K562 (cell line): ENCODE measurements around the gene ZNF180. TPM values are rescaled to one million over a fixed set of nuclear protein-coding genes. Genes with fewer than 3 reads are reported as not detected.
A peak's percentile ranks its signal among the peaks of the same experiment; 100 is the strongest.

Experiments
- ATAC-seq: fragments of 200-7000 bp; cut with Tn5 transposase; 3 replicates; pipeline ENCODE4 v1.9.1; 2020; ENCODE audit warnings: moderate library complexity
- BruUV-seq: library from RNA; stranded (reverse); fragments of 400-500 nt; replicated peaks from 2 replicates; lab custom pipeline; 2021; lab: Mats Ljungman, UMichigan
- CTCF ChIA-PET: fragments of 300-600 bp; formaldehyde crosslinking; extraction: SDS; loops from one replicate; lab custom pipeline; 2021; ENCODE audit warnings: low intra/inter-chr PET ratio; lab: Yijun Ruan, JAX
- POLR2A ChIA-PET: fragments of 300-600, 350-650 bp; sonication (Branson Sonifier 250); formaldehyde crosslinking; extraction: SDS; loops from one replicate; lab custom pipeline; 2021; ENCODE audit warnings: antibody characterized with exemption, inconsistent platforms; lab: Yijun Ruan, JAX
- DNase-seq, 4 experiments: peaks; one replicate each; pipeline versions ENCODE4 v3.0.0 to v3.0.0-alpha.2; 2011 to 2018; ENCODE audit warnings: low spot score in 3 of 4, mixed read lengths in 3 of 4; ENCODE audit errors: extremely low read depth in 1 of 4
- FAIRE-seq: peaks from 2 replicates; lab custom pipeline; 2011; peaks lifted over from hg19 to GRCh38; lab: Jason Lieb, UNC
- H2AFZ ChIP-seq: 2 replicates; pipeline ENCODE4 v1.6.0; 2011; ENCODE audit warnings: low read depth, low read length, control low read depth, inconsistent platforms
- H3K27ac ChIP-seq: fragments of 200-600 bp; 3 replicates; pipeline ENCODE4 v1.8.0; 2011; ENCODE audit warnings: low read depth, mild to moderate bottlenecking, control low read depth, inconsistent platforms, low read length, moderate library complexity, mixed read lengths; ENCODE audit errors: extremely low read depth
- H3K27me3 ChIP-seq, 2 experiments: fragments of 300-600 bp in 1 of 2; 2 replicates in 1 of 2; 3 replicates in 1 of 2; pipeline versions ENCODE4 v1.6.0 to v1.8.0; 2011; ENCODE audit warnings: inconsistent platforms in 2 of 2, low read length in 2 of 2, mild to moderate bottlenecking in 1 of 2, mixed read lengths in 1 of 2, moderate library complexity in 1 of 2; ENCODE audit not compliant: control insufficient read depth in 2 of 2, insufficient read depth in 2 of 2
- H3K36me3 ChIP-seq: fragments of 300-600 bp; 3 replicates; pipeline ENCODE4 v1.8.0; 2011; ENCODE audit warnings: mild to moderate bottlenecking, low read length, inconsistent platforms; ENCODE audit not compliant: control insufficient read depth, insufficient read depth
- H3K4me1 ChIP-seq, 2 experiments: fragments of 200-600 bp in 1 of 2; replicated peaks in 1 of 2; 2 replicates in 1 of 2; 3 replicates in 1 of 2; pipeline versions ENCODE4 v1.5.1 to v1.8.0; 2011; ENCODE audit warnings: inconsistent platforms in 2 of 2, low read length in 2 of 2, mild to moderate bottlenecking in 1 of 2, mixed read lengths in 1 of 2, moderate library complexity in 1 of 2; ENCODE audit not compliant: control insufficient read depth in 2 of 2, insufficient read depth in 2 of 2
- H3K4me2 ChIP-seq: 2 replicates; pipeline ENCODE4 v1.6.1; 2011; ENCODE audit warnings: low read length, control low read depth, inconsistent platforms, mixed read lengths; ENCODE audit not compliant: insufficient read depth
- H3K4me3 ChIP-seq: fragments of 200-600 bp; sonication (generic), shearing (Covaris generic); 2 replicates; pipeline ENCODE4 v1.5.1; 2016; ENCODE audit warnings: control low read depth, inconsistent platforms
- H3K79me2 ChIP-seq: fragments of 200-600 bp; 3 replicates; pipeline ENCODE4 v1.8.0; 2011; ENCODE audit warnings: low read length, inconsistent platforms; ENCODE audit not compliant: control insufficient read depth, insufficient read depth
- H3K9ac ChIP-seq, 2 experiments: 2 replicates each; pipeline versions ENCODE4 v1.6.0 to v1.6.1; 2011; ENCODE audit warnings: low read depth in 2 of 2, low read length in 2 of 2, control low read depth in 1 of 2, inconsistent platforms in 1 of 2, mild to moderate bottlenecking in 1 of 2, mixed read lengths in 1 of 2; ENCODE audit not compliant: insufficient read depth in 1 of 2
- H3K9me1 ChIP-seq: one replicate; pipeline ENCODE4 v1.6.0; 2011; ENCODE audit warnings: inconsistent platforms, mild to moderate bottlenecking, low read length, moderate library complexity; ENCODE audit not compliant: control insufficient read depth, insufficient read depth
- H3K9me3 ChIP-seq: replicated peaks from 2 replicates; pipeline ENCODE4 v1.5.1; 2011; ENCODE audit warnings: low read depth, low read length, inconsistent platforms; ENCODE audit not compliant: control insufficient read depth, insufficient read depth
- H4K20me1 ChIP-seq: replicated peaks from 2 replicates; pipeline ENCODE4 v1.6.1; 2011; ENCODE audit warnings: low read length, inconsistent platforms, mixed read lengths; ENCODE audit not compliant: control insufficient read depth, insufficient read depth
- ELF4 ChIP-seq: fragments of 450-650 bp; formaldehyde crosslinking; IDR thresholded peaks from 2 replicates; pipeline ENCODE4 v1.4.0; 2022; ENCODE audit warnings: missing genetic modification characterization
- PRPF4 ChIP-seq: fragments of 200-400 bp; formaldehyde crosslinking; IDR thresholded peaks from one replicate; pipeline ENCODE4 v1.6.1; 2017; ENCODE audit warnings: low read length, low read depth, mild to moderate bottlenecking; ENCODE audit not compliant: insufficient read depth, poor library complexity, severe bottlenecking
- ZBTB26 ChIP-seq: fragments of 450-650 bp; formaldehyde crosslinking; IDR thresholded peaks from 2 replicates; pipeline ENCODE4 v1.4.0; 2022; ENCODE audit warnings: missing genetic modification characterization
- ZNF696 ChIP-seq: fragments of 250-450 bp; sonication (Bioruptor Pico); conservative IDR thresholded peaks from 2 replicates; pipeline ENCODE4 v1.4.0; 2020; ENCODE audit warnings: mild to moderate bottlenecking, moderate library complexity
- ZNF780A ChIP-seq: fragments of 250-450 bp; sonication (Bioruptor Pico); IDR thresholded peaks from 2 replicates; pipeline ENCODE4 v1.5.0; 2021; ENCODE audit warnings: mild to moderate bottlenecking
- WGBS: fragments of 100-300 bp; shearing (Covaris generic); methylation state at CpG from one replicate; pipeline ENCODE4 v1.1.6; 2016; ENCODE audit warnings: low coverage, mixed read lengths; ENCODE audit not compliant: insufficient coverage; ENCODE audit errors: missing lambda C conversion rate; 5-methylcytosine and 5-hydroxymethylcytosine counted together
- in situ Hi-C: fragments of 300-500 bp; cut with MboI; formaldehyde crosslinking; loops from 4 replicates; pipeline ENCODE4 v1.15.0; 2018; ENCODE audit warnings: inconsistent platforms, mixed read lengths
- intact Hi-C: fragments of 100-400 bp; cut with micrococcal nuclease; formaldehyde crosslinking; loops from 2 replicates; pipeline ENCODE4 v1.14.2; 2022
- polyA plus RNA-seq, 8 experiments: library from polyadenylated mRNA; depleted of rRNA in 4 of 8; stranded (reverse) in 5 of 8; unstranded in 3 of 8; fragments of >200 nt; fragmentation: Nextera tagmentation in 2 of 8; fragmentation: Illumina TruSeq in 1 of 8; extraction: Ambion mirVana in 2 of 8; extraction: Trizol in 1 of 8; gene quantifications; 2 replicates each; pipeline versions ENCODE4 v1.2.1 to v1.2.3, GENCODE V29; 2011 to 2014; ENCODE audit warnings: inconsistent platforms in 1 of 8, missing spikeins in 1 of 8
- total RNA-seq, 7 experiments: library from RNA; depleted of rRNA in 6 of 7; stranded (reverse); fragments of >200 nt in 6 of 7; fragmentation: Illumina TruSeq in 2 of 7; extraction: Trizol in 2 of 7; gene quantifications; 2 replicates each; pipeline versions ENCODE4 v1.2.1 to v1.2.3, GENCODE V29; 2011 to 2021; ENCODE audit warnings: low replicate concordance in 1 of 7

ZNF180 gene
- total and polyA plus RNA-seq, 9 of the 15 experiments (the other 6 are each of a cell fraction or from before 2014, with no cell fraction given): 1.8 to 8.7 (median 5.9) TPM

DNA sequence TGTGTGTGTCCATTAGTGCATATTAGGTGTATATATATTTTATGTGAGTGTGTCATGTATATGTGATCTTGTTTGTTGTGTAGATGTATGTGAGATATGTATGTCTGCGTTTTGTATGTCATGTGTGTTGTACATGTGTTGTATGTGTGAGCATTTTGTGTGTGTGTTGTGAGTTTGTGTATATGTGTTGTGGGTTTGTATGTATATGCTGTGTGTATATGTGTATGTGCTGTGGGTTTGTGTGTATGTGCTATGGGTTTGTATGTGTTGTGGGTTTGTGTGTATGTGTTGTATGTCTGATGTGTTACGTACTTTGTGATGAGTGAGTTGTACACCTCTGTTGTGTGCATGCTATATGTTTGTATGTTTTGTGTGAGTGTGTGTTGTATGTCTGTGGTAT lies 21.0 kb upstream of the ZNF180 start:
- DNase-seq: no peak
- H3K9me3 ChIP-seq: no peaks in the 10 kb centered on the region; the same call in 1 of the 2 replicates
- BruUV-seq: no TSS peak
- no peak for FAIRE-seq
- H3K4me2 ChIP-seq: no peak overlapping the region
- ChIA-PET POLR2A (no interaction called here), CTCF (no interaction called here)
- no peak overlapping the region for H3K9ac ChIP-seq
- H3K36me3 ChIP-seq: no peaks in the 10 kb centered on the region
- in situ Hi-C loops: no loop called here
- H3K4me1 ChIP-seq: no peaks in the 10 kb centered on the region
- H3K27me3 ChIP-seq: peaks cover 5 to 52% of the 10 kb centered on the region in 2 experiments; a peak in 4 of 5 replicates
- ATAC-seq: no peak
- no peak overlapping the region for H3K4me3 ChIP-seq
- no peak overlapping the region for H2AFZ ChIP-seq
- TF ChIP-seq ELF4 (CRISPR knock-in tag): peak; percentile 28; the same call in 1 of the 2 replicates
- TF ChIP-seq ZBTB26 (CRISPR knock-in tag): peak; percentile 81; the same call in 1 of the 2 replicates
- TF ChIP-seq PRPF4: no peak
- TF ChIP-seq, all 486 proteins: peak for 2
- intact Hi-C loops: no loop called here
- WGBS: 22% methylated on average over 2 of the region's 2 CpGs
- Histone ChIP-seq H3K79me2 (no peaks in the 10 kb centered on the region), H3K9me1 (no peaks in the 10 kb centered on the region), H4K20me1 (no peaks in the 10 kb centered on the region), H3K27ac (no peak overlapping the region)

- no peaks in the 10 kb centered on the region for H4K20me1 ChIP-seq
- H3K27me3 ChIP-seq: peaks cover 2 to 24% of the 10 kb centered on the region in 2 experiments; a peak in 2 of 5 replicates
- ATAC-seq (no peak), DNase-seq (no peak), FAIRE-seq (no peak)
- in situ Hi-C loops (no loop called here), intact Hi-C loops (no loop called here)
- BruUV-seq: no TSS peak
- no peak overlapping the region for H3K9ac ChIP-seq
- POLR2A ChIA-PET: interaction anchor here (0.6 kb wide), 1 partner anchor 383 kb away, joined by 3 read pairs; no protein-coding TSS in a partner anchor
- H3K4me1 ChIP-seq: no peaks in the 10 kb centered on the region
- 4% methylated on average over 7 of the region's 7 CpGs for WGBS
- TF ChIP-seq ZNF780A (CRISPR knock-in tag) (no peak), ZNF696 (CRISPR knock-in tag) (no peak)
- H3K9me3 ChIP-seq: no peaks in the 10 kb centered on the region; the same call in 1 of the 2 replicates
- no peak overlapping the region for H3K27ac ChIP-seq
- no peak overlapping the region for H2AFZ ChIP-seq
- no peaks in the 10 kb centered on the region for H3K79me2 ChIP-seq
- H3K9me1 ChIP-seq: no peaks in the 10 kb centered on the region
- no peaks in the 10 kb centered on the region for H3K36me3 ChIP-seq
- H3K4me3 ChIP-seq: no peak overlapping the region
- CTCF ChIA-PET: no interaction called here
- no peak overlapping the region for H3K4me2 ChIP-seq
Measured at GRCh38 chr19:44517146-44517545, 16.8 kb upstream of the ZNF180 start.
